ENCODE data around the gene ZNF597.
A peak's percentile ranks its signal among the peaks of the same experiment; 100 is the strongest.

DNA sequence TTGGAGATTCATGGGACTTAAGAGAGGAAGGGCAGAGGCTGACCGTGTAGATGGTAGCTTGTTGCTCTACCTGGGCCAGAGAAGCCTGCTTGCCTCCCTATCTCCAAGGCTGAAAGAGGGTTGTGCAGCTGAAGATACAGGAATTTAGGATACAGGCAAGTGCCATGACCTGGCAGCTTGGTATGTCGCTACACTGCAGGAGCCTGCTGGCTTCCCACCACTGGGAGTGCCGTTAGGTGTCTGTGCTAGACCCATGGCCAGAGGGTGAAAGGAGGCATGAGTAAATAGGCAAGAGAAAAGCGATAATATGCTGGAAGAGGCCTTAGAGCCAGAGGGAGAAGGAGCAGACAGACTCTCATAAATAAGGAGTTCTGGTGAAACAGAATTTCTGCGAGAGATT lies 10.8 kb upstream of the ZNF597 start:
- TF ChIP-seq, protein P1, sequence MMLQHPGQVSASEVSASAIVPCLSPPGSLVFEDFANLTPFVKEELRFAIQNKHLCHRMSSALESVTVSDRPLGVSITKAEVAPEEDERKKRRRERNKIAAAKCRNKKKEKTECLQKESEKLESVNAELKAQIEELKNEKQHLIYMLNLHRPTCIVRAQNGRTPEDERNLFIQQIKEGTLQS (IDR thresholded peaks at IDR 0.05) = no peak
- no peak for TF ChIP-seq SP1 (IDR thresholded peaks at IDR 0.05; ENCODE audit: low read depth)
- TF ChIP-seq, protein P2, sequence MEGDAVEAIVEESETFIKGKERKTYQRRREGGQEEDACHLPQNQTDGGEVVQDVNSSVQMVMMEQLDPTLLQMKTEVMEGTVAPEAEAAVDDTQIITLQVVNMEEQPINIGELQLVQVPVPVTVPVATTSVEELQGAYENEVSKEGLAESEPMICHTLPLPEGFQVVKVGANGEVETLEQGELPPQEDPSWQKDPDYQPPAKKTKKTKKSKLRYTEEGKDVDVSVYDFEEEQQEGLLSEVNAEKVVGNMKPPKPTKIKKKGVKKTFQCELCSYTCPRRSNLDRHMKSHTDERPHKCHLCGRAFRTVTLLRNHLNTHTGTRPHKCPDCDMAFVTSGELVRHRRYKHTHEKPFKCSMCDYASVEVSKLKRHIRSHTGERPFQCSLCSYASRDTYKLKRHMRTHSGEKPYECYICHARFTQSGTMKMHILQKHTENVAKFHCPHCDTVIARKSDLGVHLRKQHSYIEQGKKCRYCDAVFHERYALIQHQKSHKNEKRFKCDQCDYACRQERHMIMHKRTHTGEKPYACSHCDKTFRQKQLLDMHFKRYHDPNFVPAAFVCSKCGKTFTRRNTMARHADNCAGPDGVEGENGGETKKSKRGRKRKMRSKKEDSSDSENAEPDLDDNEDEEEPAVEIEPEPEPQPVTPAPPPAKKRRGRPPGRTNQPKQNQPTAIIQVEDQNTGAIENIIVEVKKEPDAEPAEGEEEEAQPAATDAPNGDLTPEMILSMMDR (IDR thresholded peaks at IDR 0.05 in 2 of 3, conservative IDR thresholded peaks at IDR 0.05 in 1 of 3; ENCODE audit: borderline replicate concordance in 1 of 3, insufficient read depth in 1 of 3, low read depth in 2 of 3, low read length in 2 of 3) = 0 out of 6 replicates have a peak, but pooled peaks of 1 of the 3 experiments have one; percentile 17
- TF ChIP-seq EZH2phosphoT487 (IDR thresholded peaks at IDR 0.05; ENCODE audit: borderline replicate concordance) = no peak
- no peak for TF ChIP-seq ELF1 (IDR thresholded peaks at IDR 0.05; ENCODE audit: borderline replicate concordance, low read depth)
- no peak for TF ChIP-seq RAD21 (IDR thresholded peaks at IDR 0.05; ENCODE audit: low read depth)
- TF ChIP-seq POLR2A (IDR thresholded peaks at IDR 0.05; ENCODE audit: borderline replicate concordance, extremely low read depth, insufficient read depth, insufficient read length) = no peak
- no peak for TF ChIP-seq FOSL1 (IDR thresholded peaks at IDR 0.05; ENCODE audit: low read depth)
- no peak for TF ChIP-seq JUND (IDR thresholded peaks at IDR 0.05)
- TF ChIP-seq POLR2AphosphoS5 (IDR thresholded peaks at IDR 0.05; ENCODE audit: low read depth, low read length) = no peak
- TF ChIP-seq, protein P3, sequence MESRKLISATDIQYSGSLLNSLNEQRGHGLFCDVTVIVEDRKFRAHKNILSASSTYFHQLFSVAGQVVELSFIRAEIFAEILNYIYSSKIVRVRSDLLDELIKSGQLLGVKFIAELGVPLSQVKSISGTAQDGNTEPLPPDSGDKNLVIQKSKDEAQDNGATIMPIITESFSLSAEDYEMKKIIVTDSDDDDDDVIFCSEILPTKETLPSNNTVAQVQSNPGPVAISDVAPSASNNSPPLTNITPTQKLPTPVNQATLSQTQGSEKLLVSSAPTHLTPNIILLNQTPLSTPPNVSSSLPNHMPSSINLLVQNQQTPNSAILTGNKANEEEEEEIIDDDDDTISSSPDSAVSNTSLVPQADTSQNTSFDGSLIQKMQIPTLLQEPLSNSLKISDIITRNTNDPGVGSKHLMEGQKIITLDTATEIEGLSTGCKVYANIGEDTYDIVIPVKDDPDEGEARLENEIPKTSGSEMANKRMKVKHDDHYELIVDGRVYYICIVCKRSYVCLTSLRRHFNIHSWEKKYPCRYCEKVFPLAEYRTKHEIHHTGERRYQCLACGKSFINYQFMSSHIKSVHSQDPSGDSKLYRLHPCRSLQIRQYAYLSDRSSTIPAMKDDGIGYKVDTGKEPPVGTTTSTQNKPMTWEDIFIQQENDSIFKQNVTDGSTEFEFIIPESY (IDR thresholded peaks at IDR 0.05; ENCODE audit: extremely low read depth, insufficient replicate concordance, low read length) = no peak
- TF ChIP-seq EZH2 (IDR thresholded peaks at IDR 0.05) = no peak
